HCT116 (cell line): ENCODE data around the gene ITGB1BP1. TPM values are rescaled to one million over a fixed set of nuclear protein-coding genes. Genes with fewer than 3 reads are reported as not detected.

Experiments
- ATAC-seq: fragments of 200-7000 bp; cut with Tn5 transposase; 2 replicates; pipeline ENCODE4 v1.9.1; 2020; ENCODE audit warnings: mild to moderate bottlenecking, moderate library complexity
- BruUV-seq: library from RNA; stranded (reverse); fragments of 400-500 nt; replicated peaks from 2 replicates; lab custom pipeline; 2021; lab: Mats Ljungman, UMichigan
- CTCF ChIA-PET: fragments of 300-600 bp; sonication (Branson Sonifier 250); formaldehyde crosslinking; loops from one replicate; lab custom pipeline; 2021; ENCODE audit warnings: antibody characterized with exemption; lab: Charles Lee
- POLR2A ChIA-PET: fragments of 300-600, 350-600 bp; sonication (Branson Sonifier 250); formaldehyde crosslinking; loops from one replicate; lab custom pipeline; 2021; ENCODE audit warnings: antibody characterized with exemption; lab: Charles Lee
- RAD21 ChIA-PET, 2 experiments: fragments of 300-600 bp; sonication (Branson Sonifier 250); formaldehyde crosslinking; loops; one replicate each; lab custom pipeline; 2023; ENCODE audit warnings: low total read pairs in 2 of 2; ENCODE audit not compliant: uncharacterized antibody in 2 of 2, unreplicated experiment in 2 of 2, low non-redundant PET in 1 of 2; lab: Charles Lee
- DNase-seq: peaks from one replicate; pipeline ENCODE4 v3.0.0-alpha.2; 2010; ENCODE audit warnings: low read depth, low spot score
- H2AFZ ChIP-seq: fragments of 200-600 bp; shearing (Covaris generic), sonication (generic); 2 replicates; pipeline ENCODE4 v1.6.1; 2017; ENCODE audit warnings: low read depth, mixed run types, mixed read lengths, antibody characterized with exemption, low read length; ENCODE audit not compliant: poor library complexity, severe bottlenecking
- H3K27ac ChIP-seq: 2 replicates; pipeline ENCODE4 v1.5.1; 2012; ENCODE audit warnings: low read depth, low read length
- H3K27me3 ChIP-seq: fragments of 200-600 bp; sonication (generic); 2 replicates; pipeline ENCODE4 v1.6.1; 2016; ENCODE audit warnings: mixed run types, low read length, mixed read lengths; ENCODE audit not compliant: insufficient read depth
- H3K36me3 ChIP-seq, 2 experiments: fragments of 200-500 bp in 1 of 2; fragments of 200-600 bp in 1 of 2; sonication (Bioruptor generic) in 1 of 2; sonication (generic) in 1 of 2; 2 replicates each; pipeline versions ENCODE4 v1.5.1 to v1.6.1; 2014 to 2016; ENCODE audit warnings: low read length in 2 of 2, inconsistent platforms in 1 of 2, mixed read lengths in 1 of 2, mixed run types in 1 of 2; ENCODE audit not compliant: insufficient read depth in 2 of 2, control insufficient read depth in 1 of 2
- H3K4me1 ChIP-seq, 2 experiments: fragments of 200-600 bp in 1 of 2; sonication (generic) in 1 of 2; 2 replicates each; pipeline versions ENCODE4 v1.5.1 to v1.6.1; 2012 to 2017; ENCODE audit warnings: low read length in 2 of 2, inconsistent platforms in 1 of 2, mild to moderate bottlenecking in 1 of 2, mixed read lengths in 1 of 2, mixed run types in 1 of 2, moderate library complexity in 1 of 2; ENCODE audit not compliant: insufficient read depth in 2 of 2, control insufficient read depth in 1 of 2
- H3K4me2 ChIP-seq: fragments of 200-600 bp; sonication (generic); 2 replicates; pipeline ENCODE4 v1.6.1; 2017; ENCODE audit warnings: mixed run types, low read length, mixed read lengths
- H3K4me3 ChIP-seq, 2 experiments: fragments of 200-600 bp in 1 of 2; sonication (generic) in 1 of 2; replicated peaks in 1 of 2; 2 replicates each; pipeline ENCODE4 v1.5.1; 2011 to 2016; ENCODE audit warnings: low read length in 2 of 2, control low read depth in 1 of 2, low read depth in 1 of 2, mild to moderate bottlenecking in 1 of 2, mixed read lengths in 1 of 2, mixed run types in 1 of 2
- H3K79me2 ChIP-seq: fragments of 200-600 bp; sonication (generic); 2 replicates; pipeline ENCODE4 v1.6.1; 2017; ENCODE audit warnings: mild to moderate bottlenecking, mixed run types, low read length, moderate library complexity, mixed read lengths; ENCODE audit not compliant: insufficient read depth
- H3K9ac ChIP-seq: fragments of 200-600 bp; sonication (generic); 2 replicates; pipeline ENCODE4 v1.6.1; 2016; ENCODE audit warnings: low read length, mixed read lengths
- H3K9me2 ChIP-seq: fragments of 200-600 bp; sonication (generic), shearing (Covaris generic); 2 replicates; pipeline ENCODE4 v1.6.1; 2017; ENCODE audit warnings: mixed run types, mild to moderate bottlenecking, moderate library complexity; ENCODE audit not compliant: insufficient read depth
- H3K9me3 ChIP-seq, 2 experiments: fragments of 200-500 bp in 1 of 2; fragments of 200-600 bp in 1 of 2; sonication (Bioruptor generic) in 1 of 2; sonication (generic) in 1 of 2; 2 replicates each; pipeline ENCODE4 v1.6.1; 2014 to 2017; ENCODE audit warnings: low read length in 2 of 2, mixed read lengths in 2 of 2, inconsistent platforms in 1 of 2, low read depth in 1 of 2, mild to moderate bottlenecking in 1 of 2, mixed run types in 1 of 2, moderate library complexity in 1 of 2; ENCODE audit not compliant: control insufficient read depth in 1 of 2, insufficient read depth in 1 of 2
- H4K20me1 ChIP-seq: fragments of 200-600 bp; sonication (generic), shearing (Covaris generic); 2 replicates; pipeline ENCODE4 v1.6.1; 2017; ENCODE audit warnings: mixed run types, mild to moderate bottlenecking, moderate library complexity; ENCODE audit not compliant: insufficient read depth
- ATF3 ChIP-seq: IDR thresholded peaks from 2 replicates; pipeline ENCODE4 v1.6.1; 2012
- CBX3 ChIP-seq: IDR thresholded peaks from 2 replicates; pipeline ENCODE4 v1.6.1; 2012; ENCODE audit warnings: low read depth
- CTCF ChIP-seq, 3 experiments: fragments of 200-600 bp in 1 of 3; sonication (generic) in 1 of 3; IDR thresholded peaks in 2 of 3; conservative IDR thresholded peaks in 1 of 3; 2 replicates each; pipeline ENCODE4 v1.5.1; 2012 to 2017; ENCODE audit warnings: low read depth in 2 of 3, low read length in 2 of 3, antibody characterized with exemption in 1 of 3, borderline replicate concordance in 1 of 3, control low read depth in 1 of 3, mild to moderate bottlenecking in 1 of 3, mixed read lengths in 1 of 3, mixed run types in 1 of 3, moderate library complexity in 1 of 3; ENCODE audit not compliant: insufficient read depth in 1 of 3
- EGR1 ChIP-seq: IDR thresholded peaks from 2 replicates; pipeline ENCODE4 v1.6.1; 2012; ENCODE audit warnings: low read depth
- ELF1 ChIP-seq: IDR thresholded peaks from 2 replicates; pipeline ENCODE4 v1.6.1; 2012; ENCODE audit warnings: low read depth, borderline replicate concordance
- EZH2 ChIP-seq: fragments of 200-600 bp; sonication (generic); IDR thresholded peaks from 2 replicates; pipeline ENCODE4 v1.6.1; 2017; ENCODE audit warnings: antibody characterized with exemption, mixed run types
- JUND ChIP-seq: IDR thresholded peaks from 2 replicates; pipeline ENCODE4 v1.6.1; 2012
- MAX ChIP-seq: IDR thresholded peaks from 2 replicates; pipeline ENCODE4 v1.6.1; 2012
- POLR2A ChIP-seq: IDR thresholded peaks from 2 replicates; pipeline ENCODE4 v1.7.0; 2011; ENCODE audit warnings: borderline replicate concordance; ENCODE audit not compliant: insufficient read depth, insufficient read length; ENCODE audit errors: extremely low read depth
- POLR2AphosphoS5 ChIP-seq: IDR thresholded peaks from 2 replicates; pipeline ENCODE4 v1.6.1; 2011; ENCODE audit warnings: mild to moderate bottlenecking, low read depth, low read length, moderate library complexity
- RAD21 ChIP-seq: IDR thresholded peaks from 2 replicates; pipeline ENCODE4 v1.6.1; 2012; ENCODE audit warnings: low read depth, mild to moderate bottlenecking
- REST ChIP-seq: IDR thresholded peaks from 2 replicates; pipeline ENCODE4 v1.6.1; 2012; ENCODE audit warnings: low read depth
- SIN3A ChIP-seq: IDR thresholded peaks from 2 replicates; pipeline ENCODE4 v1.6.1; 2012; ENCODE audit warnings: low read depth
- SP1 ChIP-seq: IDR thresholded peaks from 2 replicates; pipeline ENCODE4 v1.6.1; 2012; ENCODE audit warnings: low read depth
- SRF ChIP-seq: IDR thresholded peaks from 2 replicates; pipeline ENCODE4 v1.6.1; 2012; ENCODE audit warnings: low read depth
- TCF7L2 ChIP-seq: IDR thresholded peaks from 2 replicates; pipeline ENCODE4 v1.7.0; 2011; ENCODE audit warnings: borderline replicate concordance, inconsistent platforms; ENCODE audit not compliant: insufficient read depth, insufficient read length; ENCODE audit errors: extremely low read depth
- YY1 ChIP-seq: IDR thresholded peaks from 2 replicates; pipeline ENCODE4 v1.6.1; 2011; ENCODE audit warnings: low read length, low read depth, moderate library complexity, mild to moderate bottlenecking; ENCODE audit not compliant: insufficient replicate concordance; ENCODE audit errors: extremely low read depth
- ZBTB33 ChIP-seq: IDR thresholded peaks from 2 replicates; pipeline ENCODE4 v1.6.1; 2011; ENCODE audit warnings: mild to moderate bottlenecking, low read length, moderate library complexity; ENCODE audit not compliant: insufficient replicate concordance; ENCODE audit errors: extremely low read depth
- ZFX ChIP-seq: fragments of 450-650 bp; IDR thresholded peaks from 2 replicates; pipeline ENCODE4 v1.6.1; 2017
- ZNF274 ChIP-seq: fragments of 200-500 bp; sonication (Bioruptor generic); IDR thresholded peaks from 2 replicates; pipeline ENCODE4 v1.6.1; 2014; ENCODE audit warnings: mild to moderate bottlenecking, low read depth, low read length, inconsistent platforms
- intact Hi-C: fragments of 100-400 bp; cut with micrococcal nuclease; formaldehyde crosslinking; loops from 2 replicates; pipeline ENCODE4 v1.10.0; 2022
- total RNA-seq: library from RNA; stranded (reverse); gene quantifications from one replicate; pipeline ENCODE4 v1.2.1, GENCODE V29; 2021; ENCODE audit not compliant: unreplicated experiment

ITGB1BP1 gene
- total RNA-seq, 1 experiment from 2014 or later, result 86.9 TPM

- POLR2A ChIA-PET, result interaction anchor here (0.6 kb wide), 1 partner anchor 52 kb away, joined by 3 read pairs; no protein-coding TSS in a partner anchor
- RAD21 ChIA-PET, result no interaction called here
- intact Hi-C loops, result no loop called here
- Histone ChIP-seq H3K79me2 (no peaks in the 10 kb centered on the region), H3K27me3 (no peaks in the 10 kb centered on the region), H3K36me3 (peaks cover 12 to 14% of the 10 kb centered on the region in 2 experiments; a peak in 3 of 4 replicates), H3K27ac (no peak overlapping the region), H2AFZ (no peak overlapping the region), H3K4me2 (no peak overlapping the region), H3K4me3 (no peak overlapping the region), H3K4me1 (no peaks in the 10 kb centered on the region), H3K9me2 (no peaks in the 10 kb centered on the region), H3K9me3 (no peaks in the 10 kb centered on the region), H4K20me1 (no peaks in the 10 kb centered on the region), H3K9ac (no peak overlapping the region)
- ATAC-seq, result no peak
- no TSS peak for BruUV-seq
- CTCF ChIA-PET, result no interaction called here
- TF ChIP-seq EZH2, result no peak
- TF ChIP-seq ATF3, result no peak
- no peak for TF ChIP-seq REST
- no peak for TF ChIP-seq ZBTB33
- TF ChIP-seq SP1, result no peak
- TF ChIP-seq ZFX, result no peak
- TF ChIP-seq JUND, result no peak
- no peak for TF ChIP-seq CBX3
- no peak for TF ChIP-seq POLR2A
- no peak for TF ChIP-seq ZNF274
- TF ChIP-seq ELF1, result no peak
- no peak for TF ChIP-seq POLR2AphosphoS5
- TF ChIP-seq SRF, result no peak
- TF ChIP-seq SIN3A, result no peak
- no peak for TF ChIP-seq RAD21
- no peak for TF ChIP-seq MAX
- no peak for TF ChIP-seq EGR1
- no peak for TF ChIP-seq TCF7L2
- TF ChIP-seq YY1, result no peak
- no peak for TF ChIP-seq CTCF (IDR thresholded peaks at IDR 0.05 in 2 of 3, conservative IDR thresholded peaks at IDR 0.05 in 1 of 3; ENCODE audit: borderline replicate concordance in 1 of 3, insufficient read depth in 1 of 3, low read depth in 2 of 3, low read length in 2 of 3)
- DNase-seq, result no peak
These were observed 44.4 kb upstream of the ITGB1BP1 start for GRCh38 chr2:9467687-9468086.
